ENCODE measurements around the gene USP49. TPM values are rescaled to one million over a fixed set of nuclear protein-coding genes. Genes with fewer than 3 reads are reported as not detected.

The USP49 gene
- polyA plus RNA-seq, 1 of the 3 experiments (the other 2 are of a cell fraction), result 2.4 TPM

DNA sequence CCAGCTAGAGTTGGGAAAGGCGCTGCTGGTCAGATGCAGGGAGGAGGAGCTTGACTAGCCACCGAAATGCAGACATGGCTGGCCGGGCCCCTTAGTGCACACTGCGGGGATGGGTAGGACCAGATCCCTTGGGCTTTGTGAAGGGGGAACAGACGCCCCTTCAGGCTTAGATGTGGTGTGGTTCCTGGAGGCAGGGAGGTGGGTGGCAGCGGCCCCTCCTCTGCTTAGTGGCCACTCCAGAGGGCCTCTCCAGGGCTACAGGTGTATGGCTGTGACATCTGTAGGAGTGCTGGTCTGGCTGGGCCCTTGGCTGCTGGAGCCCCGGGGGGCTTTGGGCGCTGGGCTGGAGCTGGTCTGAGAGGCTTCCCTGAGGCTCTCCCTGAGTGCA lies 40.5 kb upstream of the USP49 start:
- H3K36me3 ChIP-seq (replicated peaks in 1 of 2; ENCODE audit: control insufficient read depth in 1 of 2, insufficient read depth in 2 of 2, low read length in 1 of 2), result peaks cover 25 to 47% of the 10 kb centered on the region in 2 experiments
- POLR2A ChIA-PET, result interaction anchor here (0.6 kb wide), 1 partner anchor 102 kb away, joined by 5 read pairs; no protein-coding TSS in a partner anchor

DNA sequence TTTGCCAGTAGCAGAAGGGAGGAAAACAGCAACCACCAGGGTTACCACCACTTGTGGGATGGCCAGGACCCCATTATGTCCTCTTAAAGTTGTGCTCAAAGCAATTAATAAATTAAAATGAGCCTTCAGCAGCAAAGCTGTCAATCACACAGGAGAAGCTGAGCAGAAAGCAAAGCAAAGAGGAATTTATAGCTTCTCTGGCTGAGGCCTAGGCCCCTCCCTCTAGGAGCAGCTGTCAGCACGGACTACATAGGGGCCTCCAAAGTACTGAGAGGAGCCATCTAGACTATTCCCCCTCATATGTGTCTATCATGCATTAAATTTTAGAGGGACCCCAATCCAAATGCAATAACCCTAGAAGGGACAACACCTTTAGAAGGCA lies 40.0 kb upstream of the USP49 start:
- CTCF ChIA-PET, result interaction anchor here (0.7 to 10.3 kb wide), 17 partner anchors 8 to 612 kb away, joined by 3 to 96 read pairs (median 5); partner anchors contain the start of genes BYSL, MED20 and TOMM6
- Histone ChIP-seq H3K4me3 (ENCODE audit: low read depth in 2 of 2, low read length in 1 of 2) (no peak overlapping the region), H3F3A (replicated peaks; ENCODE audit: insufficient read depth) (peaks cover 20% of the 10 kb centered on the region), H3K27me3 (ENCODE audit: insufficient read depth) (no peaks in the 10 kb centered on the region), H3K79me2 (ENCODE audit: insufficient read depth) (peaks cover 35% of the 10 kb centered on the region), H3K9me3 (no peaks in the 10 kb centered on the region), H3K27ac (ENCODE audit: low read depth in 2 of 2, low read length in 1 of 2) (no peak overlapping the region; a peak in 1 of 4 replicates), H3K4me2 (no peak overlapping the region), H3K4me1 (ENCODE audit: control insufficient read depth in 1 of 2, insufficient read depth in 2 of 2, low read depth in 1 of 2, low read length in 1 of 2) (peaks cover 16 to 17% of the 10 kb centered on the region in 2 experiments; a peak in 3 of 4 replicates), H2AFZ (ENCODE audit: low read depth) (no peak overlapping the region), H3K9ac (no peak overlapping the region), H3K36me3 (replicated peaks in 1 of 2; ENCODE audit: control insufficient read depth in 1 of 2, insufficient read depth in 2 of 2, low read length in 1 of 2) (peaks cover 30 to 52% of the 10 kb centered on the region in 2 experiments), H3K9me2 (no peaks in the 10 kb centered on the region), H4K20me1 (ENCODE audit: insufficient read depth) (no peaks in the 10 kb centered on the region)
- no peak for TF ChIP-seq RFX5 (IDR thresholded peaks at IDR 0.05; ENCODE audit: low read length)
- TF ChIP-seq, protein P1, sequence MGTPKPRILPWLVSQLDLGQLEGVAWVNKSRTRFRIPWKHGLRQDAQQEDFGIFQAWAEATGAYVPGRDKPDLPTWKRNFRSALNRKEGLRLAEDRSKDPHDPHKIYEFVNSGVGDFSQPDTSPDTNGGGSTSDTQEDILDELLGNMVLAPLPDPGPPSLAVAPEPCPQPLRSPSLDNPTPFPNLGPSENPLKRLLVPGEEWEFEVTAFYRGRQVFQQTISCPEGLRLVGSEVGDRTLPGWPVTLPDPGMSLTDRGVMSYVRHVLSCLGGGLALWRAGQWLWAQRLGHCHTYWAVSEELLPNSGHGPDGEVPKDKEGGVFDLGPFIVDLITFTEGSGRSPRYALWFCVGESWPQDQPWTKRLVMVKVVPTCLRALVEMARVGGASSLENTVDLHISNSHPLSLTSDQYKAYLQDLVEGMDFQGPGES (IDR thresholded peaks at IDR 0.05; ENCODE audit: low read depth, low read length), result no peak
- TF ChIP-seq, protein P2, sequence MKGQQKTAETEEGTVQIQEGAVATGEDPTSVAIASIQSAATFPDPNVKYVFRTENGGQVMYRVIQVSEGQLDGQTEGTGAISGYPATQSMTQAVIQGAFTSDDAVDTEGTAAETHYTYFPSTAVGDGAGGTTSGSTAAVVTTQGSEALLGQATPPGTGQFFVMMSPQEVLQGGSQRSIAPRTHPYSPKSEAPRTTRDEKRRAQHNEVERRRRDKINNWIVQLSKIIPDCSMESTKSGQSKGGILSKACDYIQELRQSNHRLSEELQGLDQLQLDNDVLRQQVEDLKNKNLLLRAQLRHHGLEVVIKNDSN (IDR thresholded peaks at IDR 0.05; ENCODE audit: borderline replicate concordance, low read depth), result no peak
- TF ChIP-seq CHD2 (IDR thresholded peaks at IDR 0.05; ENCODE audit: low read length, partially characterized antibody), result no peak
- no peak for TF ChIP-seq RCOR1 (IDR thresholded peaks at IDR 0.05; ENCODE audit: low read length)
- TF ChIP-seq GABPA (IDR thresholded peaks at IDR 0.05; ENCODE audit: low read depth), result no peak
- no peak for TF ChIP-seq FOXM1 (IDR thresholded peaks at IDR 0.05; ENCODE audit: low read depth)
- DNase-seq, result no peak
- POLR2A ChIA-PET, result no interaction called here
- no CpG with 5 or more reads among the region's 1 CpG for WGBS (ENCODE audit: low lambda C conversion rate)

More for the DNA sequence above, 40.5 kb upstream of the USP49 start:
- Histone ChIP-seq H3K27ac (ENCODE audit: low read depth in 2 of 2, low read length in 1 of 2) (peak overlapping the region; percentile 46 to 50; a peak in 2 of 4 replicates), H3K4me1 (ENCODE audit: control insufficient read depth in 1 of 2, insufficient read depth in 2 of 2, low read depth in 1 of 2, low read length in 1 of 2) (peaks cover 19 to 21% of the 10 kb centered on the region in 2 experiments; a peak in 3 of 4 replicates), H3K27me3 (ENCODE audit: insufficient read depth) (no peaks in the 10 kb centered on the region), H3K4me3 (ENCODE audit: low read depth in 2 of 2, low read length in 1 of 2) (no peak overlapping the region), H2AFZ (ENCODE audit: low read depth) (no peak overlapping the region), H3K9me3 (no peaks in the 10 kb centered on the region), H4K20me1 (ENCODE audit: insufficient read depth) (no peaks in the 10 kb centered on the region), H3K9ac (no peak overlapping the region), H3K4me2 (no peak overlapping the region), H3K9me2 (no peaks in the 10 kb centered on the region), H3K79me2 (ENCODE audit: insufficient read depth) (peaks cover 40% of the 10 kb centered on the region), H3F3A (replicated peaks; ENCODE audit: insufficient read depth) (peaks cover 20% of the 10 kb centered on the region)
- CTCF ChIA-PET, result interaction anchor here (0.7 to 10.3 kb wide), 20 partner anchors 8 to 568 kb away, joined by 3 to 96 read pairs (median 5); partner anchors contain the start of genes BYSL, MED20 and TOMM6
- 100% methylated on average over 2 of the region's 8 CpGs for WGBS (ENCODE audit: low lambda C conversion rate)
- no peak for TF ChIP-seq RAD21 (IDR thresholded peaks at IDR 0.05; ENCODE audit: low read length)
- TF ChIP-seq YY1 (IDR thresholded peaks at IDR 0.05; ENCODE audit: low read depth), result no peak
- TF ChIP-seq, protein P3, sequence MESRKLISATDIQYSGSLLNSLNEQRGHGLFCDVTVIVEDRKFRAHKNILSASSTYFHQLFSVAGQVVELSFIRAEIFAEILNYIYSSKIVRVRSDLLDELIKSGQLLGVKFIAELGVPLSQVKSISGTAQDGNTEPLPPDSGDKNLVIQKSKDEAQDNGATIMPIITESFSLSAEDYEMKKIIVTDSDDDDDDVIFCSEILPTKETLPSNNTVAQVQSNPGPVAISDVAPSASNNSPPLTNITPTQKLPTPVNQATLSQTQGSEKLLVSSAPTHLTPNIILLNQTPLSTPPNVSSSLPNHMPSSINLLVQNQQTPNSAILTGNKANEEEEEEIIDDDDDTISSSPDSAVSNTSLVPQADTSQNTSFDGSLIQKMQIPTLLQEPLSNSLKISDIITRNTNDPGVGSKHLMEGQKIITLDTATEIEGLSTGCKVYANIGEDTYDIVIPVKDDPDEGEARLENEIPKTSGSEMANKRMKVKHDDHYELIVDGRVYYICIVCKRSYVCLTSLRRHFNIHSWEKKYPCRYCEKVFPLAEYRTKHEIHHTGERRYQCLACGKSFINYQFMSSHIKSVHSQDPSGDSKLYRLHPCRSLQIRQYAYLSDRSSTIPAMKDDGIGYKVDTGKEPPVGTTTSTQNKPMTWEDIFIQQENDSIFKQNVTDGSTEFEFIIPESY (IDR thresholded peaks at IDR 0.05; ENCODE audit: borderline replicate concordance, low read depth), result no peak
- peak; percentile 38 for TF ChIP-seq POLR2AphosphoS5 (IDR thresholded peaks at IDR 0.05; ENCODE audit: low read depth, low read length)
- no peak for DNase-seq
